Measurements from ENCODE around the gene NKD2. TPM values are rescaled to one million over a fixed set of nuclear protein-coding genes. Genes with fewer than 3 reads are reported as not detected.

NKD2 gene
- total and polyA plus RNA-seq, 9 donors, result 1.5 to 5.3 (median 2.3) TPM

GRCh38 chr5:1011741-1012312 is 3.2 kb downstream of the NKD2 start:
- Histone ChIP-seq H3K4me1 (ENCODE audit: control insufficient read depth, insufficient read depth, low read length) (peaks cover 23% of the 10 kb centered on the region), H3K9me3 (replicated peaks; ENCODE audit: control insufficient read depth, low read depth, low read length) (no peaks in the 10 kb centered on the region), H3K27ac (ENCODE audit: low read length) (no peak overlapping the region), H3K36me3 (ENCODE audit: control insufficient read depth, insufficient read depth, low read length) (no peaks in the 10 kb centered on the region), H3K4me3 (ENCODE audit: low read length) (no peak overlapping the region), H3K27me3 (ENCODE audit: control insufficient read depth, insufficient read depth, low read length) (peaks cover 62% of the 10 kb centered on the region)
- WGBS (ENCODE audit: insufficient coverage), result 85% methylated on average over 15 of the region's 19 CpGs
- DNase-seq, result no peak

- H3K36me3 ChIP-seq (ENCODE audit: control insufficient read depth, insufficient read depth, low read length), result no peaks in the 10 kb centered on the region
- H3K4me3 ChIP-seq (ENCODE audit: low read length), result no peak overlapping the region
- H3K27me3 ChIP-seq (ENCODE audit: control insufficient read depth, insufficient read depth, low read length), result peaks cover 57% of the 10 kb centered on the region
- H3K4me1 ChIP-seq (ENCODE audit: control insufficient read depth, insufficient read depth, low read length), result peaks cover 23% of the 10 kb centered on the region
- H3K27ac ChIP-seq (ENCODE audit: low read length), result no peak overlapping the region
- 78% methylated on average over 12 of the region's 12 CpGs for WGBS (ENCODE audit: insufficient coverage)
- H3K9me3 ChIP-seq (replicated peaks; ENCODE audit: control insufficient read depth, low read depth, low read length), result no peaks in the 10 kb centered on the region
- DNase-seq, result no peak
These were observed 3.8 kb downstream of the NKD2 start for GRCh38 chr5:1012313-1012841.

- H3K4me3 ChIP-seq (ENCODE audit: low read length), result no peak overlapping the region
- 95% methylated on average over 7 of the region's 7 CpGs for WGBS (ENCODE audit: insufficient coverage)
- peaks cover 52% of the 10 kb centered on the region for H3K27me3 ChIP-seq (ENCODE audit: control insufficient read depth, insufficient read depth, low read length)
- no peak overlapping the region for H3K27ac ChIP-seq (ENCODE audit: low read length)
- peaks cover 20% of the 10 kb centered on the region for H3K4me1 ChIP-seq (ENCODE audit: control insufficient read depth, insufficient read depth, low read length)
- no peaks in the 10 kb centered on the region for H3K9me3 ChIP-seq (replicated peaks; ENCODE audit: control insufficient read depth, low read depth, low read length)
- no peaks in the 10 kb centered on the region for H3K36me3 ChIP-seq (ENCODE audit: control insufficient read depth, insufficient read depth, low read length)
- DNase-seq, result no peak
These were observed 4.3 kb downstream of the NKD2 start for GRCh38 chr5:1012900-1013237.

- WGBS (ENCODE audit: insufficient coverage), result 86% methylated on average over 16 of the region's 19 CpGs
- Histone ChIP-seq H3K27ac (ENCODE audit: low read length) (no peak overlapping the region), H3K4me3 (ENCODE audit: low read length) (no peak overlapping the region), H3K4me1 (ENCODE audit: control insufficient read depth, insufficient read depth, low read length) (peaks cover 16% of the 10 kb centered on the region), H3K36me3 (ENCODE audit: control insufficient read depth, insufficient read depth, low read length) (no peaks in the 10 kb centered on the region), H3K9me3 (replicated peaks; ENCODE audit: control insufficient read depth, low read depth, low read length) (no peaks in the 10 kb centered on the region), H3K27me3 (ENCODE audit: control insufficient read depth, insufficient read depth, low read length) (peaks cover 47% of the 10 kb centered on the region)
- no peak for DNase-seq
These were observed 4.8 kb downstream of the NKD2 start for GRCh38 chr5:1013238-1013947.

- Histone ChIP-seq H3K27me3 (ENCODE audit: control insufficient read depth, insufficient read depth, low read length) (peaks cover 46% of the 10 kb centered on the region), H3K4me3 (ENCODE audit: low read length) (no peak overlapping the region)
These were observed 5.3 kb downstream of the NKD2 start for GRCh38 chr5:1013948-1014301.

GRCh38 chr5:1014346-1014745 is 5.7 kb downstream of the NKD2 start:
- peaks cover 44% of the 10 kb centered on the region for H3K27me3 ChIP-seq (ENCODE audit: control insufficient read depth, insufficient read depth, low read length)

More at GRCh38 chr5:1013948-1014301, 5.3 kb downstream of the NKD2 start:
- no CpG with 5 or more reads among the region's 3 CpGs for WGBS (ENCODE audit: insufficient coverage)
- Histone ChIP-seq H3K4me1 (ENCODE audit: control insufficient read depth, insufficient read depth, low read length) (peaks cover 15% of the 10 kb centered on the region), H3K9me3 (replicated peaks; ENCODE audit: control insufficient read depth, low read depth, low read length) (no peaks in the 10 kb centered on the region), H3K27ac (ENCODE audit: low read length) (no peak overlapping the region), H3K36me3 (ENCODE audit: control insufficient read depth, insufficient read depth, low read length) (no peaks in the 10 kb centered on the region)
- DNase-seq, result no peak

GRCh38 chr5:1014781-1015221 is 6.2 kb downstream of the NKD2 start:
- Histone ChIP-seq H3K27ac (ENCODE audit: low read length) (no peak overlapping the region), H3K4me1 (ENCODE audit: control insufficient read depth, insufficient read depth, low read length) (peaks cover 11% of the 10 kb centered on the region), H3K27me3 (ENCODE audit: control insufficient read depth, insufficient read depth, low read length) (peaks cover 39% of the 10 kb centered on the region), H3K4me3 (ENCODE audit: low read length) (no peak overlapping the region), H3K36me3 (ENCODE audit: control insufficient read depth, insufficient read depth, low read length) (no peaks in the 10 kb centered on the region), H3K9me3 (replicated peaks; ENCODE audit: control insufficient read depth, low read depth, low read length) (no peaks in the 10 kb centered on the region)
- 69% methylated on average over 17 of the region's 17 CpGs for WGBS (ENCODE audit: insufficient coverage)
- no peak for DNase-seq

More at GRCh38 chr5:1014346-1014745, 5.7 kb downstream of the NKD2 start:
- DNase-seq, result no peak
- Histone ChIP-seq H3K9me3 (replicated peaks; ENCODE audit: control insufficient read depth, low read depth, low read length) (no peaks in the 10 kb centered on the region), H3K27ac (ENCODE audit: low read length) (no peak overlapping the region), H3K4me1 (ENCODE audit: control insufficient read depth, insufficient read depth, low read length) (peaks cover 15% of the 10 kb centered on the region), H3K4me3 (ENCODE audit: low read length) (no peak overlapping the region), H3K36me3 (ENCODE audit: control insufficient read depth, insufficient read depth, low read length) (no peaks in the 10 kb centered on the region)
- WGBS (ENCODE audit: insufficient coverage), result 93% methylated on average over 13 of the region's 14 CpGs

- Histone ChIP-seq H3K9me3 (replicated peaks; ENCODE audit: control insufficient read depth, low read depth, low read length) (no peaks in the 10 kb centered on the region), H3K27me3 (ENCODE audit: control insufficient read depth, insufficient read depth, low read length) (peaks cover 32% of the 10 kb centered on the region), H3K36me3 (ENCODE audit: control insufficient read depth, insufficient read depth, low read length) (no peaks in the 10 kb centered on the region), H3K27ac (ENCODE audit: low read length) (no peak overlapping the region), H3K4me1 (ENCODE audit: control insufficient read depth, insufficient read depth, low read length) (peaks cover 5% of the 10 kb centered on the region), H3K4me3 (ENCODE audit: low read length) (no peak overlapping the region)
- 79% methylated on average over 10 of the region's 10 CpGs for WGBS (ENCODE audit: insufficient coverage)
- DNase-seq, result no peak
These were observed 6.9 kb downstream of the NKD2 start for GRCh38 chr5:1015507-1015906.

- Histone ChIP-seq H3K4me1 (ENCODE audit: control insufficient read depth, insufficient read depth, low read length) (no peaks in the 10 kb centered on the region), H3K4me3 (ENCODE audit: low read length) (no peak overlapping the region), H3K27ac (ENCODE audit: low read length) (no peak overlapping the region), H3K9me3 (replicated peaks; ENCODE audit: control insufficient read depth, low read depth, low read length) (no peaks in the 10 kb centered on the region), H3K27me3 (ENCODE audit: control insufficient read depth, insufficient read depth, low read length) (peaks cover 27% of the 10 kb centered on the region), H3K36me3 (ENCODE audit: control insufficient read depth, insufficient read depth, low read length) (no peaks in the 10 kb centered on the region)
- WGBS (ENCODE audit: insufficient coverage), result 78% methylated on average over 14 of the region's 19 CpGs
- no peak for DNase-seq
These were observed 7.4 kb downstream of the NKD2 start for GRCh38 chr5:1016036-1016435.

GRCh38 chr5:1016476-1016875 is 7.9 kb downstream of the NKD2 start:
- Histone ChIP-seq H3K36me3 (ENCODE audit: control insufficient read depth, insufficient read depth, low read length) (no peaks in the 10 kb centered on the region), H3K9me3 (replicated peaks; ENCODE audit: control insufficient read depth, low read depth, low read length) (no peaks in the 10 kb centered on the region), H3K4me1 (ENCODE audit: control insufficient read depth, insufficient read depth, low read length) (peaks cover 2% of the 10 kb centered on the region), H3K27ac (ENCODE audit: low read length) (no peak overlapping the region), H3K27me3 (ENCODE audit: control insufficient read depth, insufficient read depth, low read length) (peaks cover 23% of the 10 kb centered on the region), H3K4me3 (ENCODE audit: low read length) (no peak overlapping the region)
- 53% methylated on average over 14 of the region's 16 CpGs for WGBS (ENCODE audit: insufficient coverage)
- no peak for DNase-seq

Measured in muscle of leg (tissue), 11 donors.